ENCODE results near the gene MGRN1. TPM values are rescaled to one million over a fixed set of nuclear protein-coding genes. Genes with fewer than 3 reads are reported as not detected.

Gene MGRN1
- total and polyA plus RNA-seq, 2 experiments from 2014 or later, result 29.2 to 30.8 TPM

- H4K20me1 ChIP-seq (ENCODE audit: insufficient read depth, poor library complexity, severe bottlenecking), result no peaks in the 10 kb centered on the region
- no peaks in the 10 kb centered on the region for H3K9me2 ChIP-seq (replicated peaks; ENCODE audit: insufficient read depth)
- TF ChIP-seq EZH2phosphoT487 (IDR thresholded peaks at IDR 0.05; ENCODE audit: low read depth, severe bottlenecking, unreplicated experiment) (no peak), EZH2 (IDR thresholded peaks at IDR 0.05; ENCODE audit: borderline replicate concordance) (no peak)
- TF ChIP-seq, protein P1, sequence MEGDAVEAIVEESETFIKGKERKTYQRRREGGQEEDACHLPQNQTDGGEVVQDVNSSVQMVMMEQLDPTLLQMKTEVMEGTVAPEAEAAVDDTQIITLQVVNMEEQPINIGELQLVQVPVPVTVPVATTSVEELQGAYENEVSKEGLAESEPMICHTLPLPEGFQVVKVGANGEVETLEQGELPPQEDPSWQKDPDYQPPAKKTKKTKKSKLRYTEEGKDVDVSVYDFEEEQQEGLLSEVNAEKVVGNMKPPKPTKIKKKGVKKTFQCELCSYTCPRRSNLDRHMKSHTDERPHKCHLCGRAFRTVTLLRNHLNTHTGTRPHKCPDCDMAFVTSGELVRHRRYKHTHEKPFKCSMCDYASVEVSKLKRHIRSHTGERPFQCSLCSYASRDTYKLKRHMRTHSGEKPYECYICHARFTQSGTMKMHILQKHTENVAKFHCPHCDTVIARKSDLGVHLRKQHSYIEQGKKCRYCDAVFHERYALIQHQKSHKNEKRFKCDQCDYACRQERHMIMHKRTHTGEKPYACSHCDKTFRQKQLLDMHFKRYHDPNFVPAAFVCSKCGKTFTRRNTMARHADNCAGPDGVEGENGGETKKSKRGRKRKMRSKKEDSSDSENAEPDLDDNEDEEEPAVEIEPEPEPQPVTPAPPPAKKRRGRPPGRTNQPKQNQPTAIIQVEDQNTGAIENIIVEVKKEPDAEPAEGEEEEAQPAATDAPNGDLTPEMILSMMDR (IDR thresholded peaks at IDR 0.05; ENCODE audit: poor library complexity), result no peak
- no peak overlapping the region for H3K4me2 ChIP-seq
- WGBS (ENCODE audit: low lambda C conversion rate, missing lambda C conversion rate), result 92% methylated on average over 8 of the region's 8 CpGs
- H3K36me3 ChIP-seq (replicated peaks; ENCODE audit: insufficient read depth, low read depth), result no peaks in the 10 kb centered on the region
- H3K4me1 ChIP-seq (ENCODE audit: insufficient read depth), result peaks cover 3% of the 10 kb centered on the region
- H2AFZ ChIP-seq, result no peak overlapping the region
- no peaks in the 10 kb centered on the region for H3K79me2 ChIP-seq
- no peak overlapping the region for H3K27ac ChIP-seq
- no peak overlapping the region for H3K4me3 ChIP-seq
- DNase-seq (ENCODE audit: low spot score), result no peak
- no peaks in the 10 kb centered on the region for H3K27me3 ChIP-seq
- H3K9me3 ChIP-seq (ENCODE audit: low read depth), result no peaks in the 10 kb centered on the region
Observed at GRCh38 chr16:4704491-4704890, 79.9 kb downstream of the MGRN1 start.

- H3K9me2 ChIP-seq (replicated peaks; ENCODE audit: insufficient read depth), result no peaks in the 10 kb centered on the region
- no peaks in the 10 kb centered on the region for H3K9me3 ChIP-seq (ENCODE audit: low read depth)
- peaks cover 3% of the 10 kb centered on the region for H3K4me1 ChIP-seq (ENCODE audit: insufficient read depth)
- H3K4me3 ChIP-seq, result no peak overlapping the region
- no peaks in the 10 kb centered on the region for H4K20me1 ChIP-seq (ENCODE audit: insufficient read depth, poor library complexity, severe bottlenecking)
- no peak overlapping the region for H3K4me2 ChIP-seq
- no peaks in the 10 kb centered on the region for H3K79me2 ChIP-seq
- no peak overlapping the region for H2AFZ ChIP-seq
- no peak for DNase-seq (ENCODE audit: low spot score)
- 96% methylated on average over 14 of the region's 14 CpGs for WGBS (ENCODE audit: low lambda C conversion rate, missing lambda C conversion rate)
- TF ChIP-seq EZH2 (IDR thresholded peaks at IDR 0.05; ENCODE audit: borderline replicate concordance), result no peak
- TF ChIP-seq, protein P1 (IDR thresholded peaks at IDR 0.05; ENCODE audit: poor library complexity), result no peak
- no peak for TF ChIP-seq EZH2phosphoT487 (IDR thresholded peaks at IDR 0.05; ENCODE audit: low read depth, severe bottlenecking, unreplicated experiment)
- no peaks in the 10 kb centered on the region for H3K27me3 ChIP-seq
- no peaks in the 10 kb centered on the region for H3K36me3 ChIP-seq (replicated peaks; ENCODE audit: insufficient read depth, low read depth)
- no peak overlapping the region for H3K27ac ChIP-seq
Observed at GRCh38 chr16:4704913-4705312, 80.3 kb downstream of the MGRN1 start.

- DNase-seq (ENCODE audit: low spot score), result no peak
- H2AFZ ChIP-seq, result no peak overlapping the region
- WGBS (ENCODE audit: low lambda C conversion rate, missing lambda C conversion rate), result 93% methylated on average over 7 of the region's 7 CpGs
- no peak for TF ChIP-seq EZH2phosphoT487 (IDR thresholded peaks at IDR 0.05; ENCODE audit: low read depth, severe bottlenecking, unreplicated experiment)
- TF ChIP-seq, protein P1 (IDR thresholded peaks at IDR 0.05; ENCODE audit: poor library complexity), result no peak
- TF ChIP-seq EZH2 (IDR thresholded peaks at IDR 0.05; ENCODE audit: borderline replicate concordance), result no peak
- H3K36me3 ChIP-seq (replicated peaks; ENCODE audit: insufficient read depth, low read depth), result no peaks in the 10 kb centered on the region
- H3K9me3 ChIP-seq (ENCODE audit: low read depth), result no peaks in the 10 kb centered on the region
- H4K20me1 ChIP-seq (ENCODE audit: insufficient read depth, poor library complexity, severe bottlenecking), result no peaks in the 10 kb centered on the region
- H3K79me2 ChIP-seq, result no peaks in the 10 kb centered on the region
- no peaks in the 10 kb centered on the region for H3K27me3 ChIP-seq
- peaks cover 3% of the 10 kb centered on the region for H3K4me1 ChIP-seq (ENCODE audit: insufficient read depth)
- H3K4me3 ChIP-seq, result no peak overlapping the region
- no peak overlapping the region for H3K27ac ChIP-seq
- H3K4me2 ChIP-seq, result no peak overlapping the region
- no peaks in the 10 kb centered on the region for H3K9me2 ChIP-seq (replicated peaks; ENCODE audit: insufficient read depth)
Observed at GRCh38 chr16:4706871-4707270, 82.2 kb downstream of the MGRN1 start.

GRCh38 chr16:4709481-4709880 lies 84.9 kb downstream of the MGRN1 start:
- DNase-seq (ENCODE audit: low spot score), result no peak
- TF ChIP-seq EZH2 (IDR thresholded peaks at IDR 0.05; ENCODE audit: borderline replicate concordance), result no peak
- TF ChIP-seq EZH2phosphoT487 (IDR thresholded peaks at IDR 0.05; ENCODE audit: low read depth, severe bottlenecking, unreplicated experiment), result no peak
- TF ChIP-seq, protein P1 (IDR thresholded peaks at IDR 0.05; ENCODE audit: poor library complexity), result no peak
- Histone ChIP-seq H3K27me3 (no peaks in the 10 kb centered on the region), H3K4me3 (no peak overlapping the region), H3K9me3 (ENCODE audit: low read depth) (no peaks in the 10 kb centered on the region), H4K20me1 (ENCODE audit: insufficient read depth, poor library complexity, severe bottlenecking) (no peaks in the 10 kb centered on the region), H3K9me2 (replicated peaks; ENCODE audit: insufficient read depth) (no peaks in the 10 kb centered on the region), H3K36me3 (replicated peaks; ENCODE audit: insufficient read depth, low read depth) (no peaks in the 10 kb centered on the region), H3K4me2 (no peak overlapping the region), H3K4me1 (ENCODE audit: insufficient read depth) (no peaks in the 10 kb centered on the region), H3K79me2 (no peaks in the 10 kb centered on the region), H3K27ac (no peak overlapping the region), H2AFZ (no peak overlapping the region)
- WGBS (ENCODE audit: low lambda C conversion rate, missing lambda C conversion rate), result 96% methylated on average over 4 of the region's 4 CpGs

Measured in hepatocyte (in vitro differentiated cells).